GM18868 (cell line): ENCODE results near the gene C4orf50.
A peak's percentile ranks its signal among the peaks of the same experiment; 100 is the strongest.
"Not testable (repeated sequence)": the region's sequence is repeated elsewhere in the genome, so short reads cannot be mapped to it uniquely, and the experiment has no call there.

Source experiments
- ATAC-seq: cut with Tn5 transposase; IDR thresholded peaks from one replicate; pipeline ENCODE4 v1.9.1; 2021; ENCODE audit warnings: mild to moderate bottlenecking, moderate library complexity; ENCODE audit not compliant: unreplicated experiment

C4orf50 gene

DNA sequence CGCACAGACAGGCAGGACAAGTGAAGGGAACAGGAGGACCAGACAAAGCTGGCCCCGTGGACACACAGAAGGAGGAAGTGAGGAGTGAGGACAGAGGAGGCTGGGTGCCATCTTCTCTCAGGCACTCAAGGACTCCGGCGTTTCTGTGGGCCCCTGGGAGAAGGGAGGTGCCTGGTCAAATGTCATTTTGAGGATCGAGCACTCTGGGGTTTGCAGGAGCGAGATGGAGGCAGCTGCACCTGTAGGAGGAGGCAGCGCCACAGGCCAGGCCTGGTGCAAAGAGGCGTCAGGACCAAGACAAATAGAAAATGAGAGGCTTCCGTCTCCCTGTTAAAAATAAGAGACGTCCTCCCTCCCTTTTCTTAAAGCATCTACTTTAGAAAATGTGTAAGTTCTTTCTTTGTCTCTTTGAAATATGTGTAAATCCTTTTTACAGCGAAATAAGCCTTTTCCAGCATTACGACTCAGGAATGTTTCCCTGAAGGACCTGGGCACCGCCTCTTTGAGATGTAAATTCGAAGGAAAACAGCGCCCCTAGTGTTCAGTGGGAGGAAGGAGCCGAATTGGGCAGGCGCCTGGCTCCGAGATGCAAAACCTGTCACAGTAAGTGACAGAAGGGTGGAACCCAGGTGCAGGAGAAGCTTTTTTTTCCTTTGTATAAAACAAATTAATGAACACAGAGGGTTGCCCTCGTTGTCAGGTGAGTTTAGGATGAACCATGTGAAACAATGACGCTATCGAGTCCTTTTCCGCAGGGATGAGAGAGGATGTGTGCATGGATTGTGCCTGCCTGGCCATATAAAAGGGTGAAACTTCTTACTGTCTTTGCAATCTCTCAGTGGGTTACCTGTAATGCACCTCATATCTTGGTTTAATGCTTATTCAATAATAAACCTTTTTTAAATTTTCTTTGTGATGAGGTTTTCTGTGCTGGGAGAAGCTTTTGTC, 1.4 kb upstream of the C4orf50 start:
- no peak for ATAC-seq

DNA sequence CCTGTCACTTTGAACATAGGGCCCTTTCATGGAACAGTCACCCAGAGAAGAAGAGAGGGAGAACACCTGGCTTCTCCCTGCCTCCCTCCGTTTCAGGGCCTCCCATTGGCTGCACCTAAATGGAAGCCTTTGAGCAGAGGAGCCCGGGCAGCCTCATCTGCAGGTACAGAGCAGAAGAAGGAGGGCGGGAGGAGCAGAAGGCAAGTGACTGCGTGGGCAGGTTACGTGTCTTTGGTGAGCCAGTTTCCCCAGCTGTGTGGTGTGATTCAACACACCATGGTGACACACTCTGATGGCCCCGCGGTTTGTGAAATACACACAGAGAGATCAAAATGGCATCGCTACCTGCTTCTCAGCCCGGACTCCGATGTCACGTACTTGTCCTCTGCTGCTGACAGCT, 431 bp downstream of the C4orf50 start:
- no peak for ATAC-seq

DNA sequence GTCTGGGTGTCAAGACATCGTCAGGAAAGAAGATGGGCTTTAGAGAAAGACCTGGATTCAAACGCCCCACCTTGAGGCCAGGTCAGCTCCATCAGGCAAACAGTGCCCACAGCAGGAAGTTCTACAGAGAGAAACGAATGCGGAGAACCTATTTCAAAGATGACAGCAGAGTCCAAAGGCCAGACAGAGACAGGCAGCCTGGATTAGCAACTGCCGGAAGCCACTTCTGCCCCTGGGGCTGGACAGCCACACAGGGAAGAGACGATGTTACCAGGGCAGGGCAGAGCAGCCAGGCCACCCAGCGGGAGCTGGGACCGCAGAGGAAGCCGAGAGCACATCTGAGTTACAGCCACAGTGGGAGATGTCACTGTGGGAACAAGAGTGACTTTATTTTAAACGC, 1.2 kb downstream of the C4orf50 start:
- no peak for ATAC-seq

DNA sequence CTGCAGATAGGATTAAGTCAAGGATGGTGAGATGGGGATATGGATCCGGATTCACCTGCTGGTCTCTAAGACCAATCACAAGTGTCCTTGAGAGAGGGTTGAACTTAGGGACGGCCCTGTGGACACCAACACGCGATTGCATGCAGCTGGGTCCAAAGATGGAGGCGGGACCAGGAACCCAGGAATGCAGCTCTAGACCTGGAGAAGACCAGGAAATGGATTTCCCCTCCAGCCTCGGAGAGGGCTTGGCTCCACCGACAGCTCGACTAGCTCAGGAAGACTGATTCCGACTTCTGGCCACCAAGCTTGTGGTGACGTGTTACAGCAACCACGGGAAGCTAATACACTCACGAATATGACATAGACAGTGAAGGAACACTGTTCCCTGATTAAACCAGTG, 4.7 kb downstream of the C4orf50 start:
- ATAC-seq, result no peak

DNA sequence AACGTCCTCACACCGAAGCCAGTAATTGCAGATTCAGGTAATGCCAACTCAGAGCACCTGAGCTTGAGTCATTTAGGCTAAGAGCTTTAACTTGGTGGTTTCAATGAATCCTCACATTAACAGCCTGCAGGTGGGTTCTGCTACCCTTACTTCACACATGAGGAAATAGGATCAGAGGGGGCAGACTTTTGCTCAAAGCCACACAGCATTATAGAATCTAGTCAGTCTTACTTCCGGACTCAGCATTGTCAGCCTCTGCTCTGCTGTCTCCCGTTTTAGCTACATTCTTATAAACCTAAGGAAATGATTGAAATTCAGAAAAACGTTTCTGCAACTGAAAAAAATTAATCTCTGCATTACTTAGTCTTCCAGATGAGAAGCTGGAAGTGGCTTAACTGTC, 6.0 kb downstream of the C4orf50 start:
- ATAC-seq, result no peak

DNA sequence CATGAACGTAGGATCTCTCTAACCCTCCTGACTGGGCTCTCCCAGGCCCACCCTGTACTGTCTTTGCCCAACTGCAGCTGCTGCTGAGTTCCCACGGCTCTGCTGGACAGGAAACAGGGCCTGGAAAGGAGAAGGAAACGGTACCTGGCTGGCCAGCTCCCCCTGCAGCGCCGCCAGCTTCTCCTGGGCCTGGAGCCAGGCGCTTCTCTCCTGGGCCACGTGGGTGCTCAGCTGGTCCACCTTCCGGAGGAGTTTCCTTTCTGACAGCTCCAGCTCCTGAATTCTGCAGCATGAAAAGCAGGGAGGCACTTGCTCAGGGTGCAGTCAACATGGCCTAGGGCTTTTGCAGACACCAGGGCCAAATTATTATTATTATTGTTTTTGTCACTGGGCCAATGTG, 6.5 kb downstream of the C4orf50 start:
- ATAC-seq, result no peak

DNA sequence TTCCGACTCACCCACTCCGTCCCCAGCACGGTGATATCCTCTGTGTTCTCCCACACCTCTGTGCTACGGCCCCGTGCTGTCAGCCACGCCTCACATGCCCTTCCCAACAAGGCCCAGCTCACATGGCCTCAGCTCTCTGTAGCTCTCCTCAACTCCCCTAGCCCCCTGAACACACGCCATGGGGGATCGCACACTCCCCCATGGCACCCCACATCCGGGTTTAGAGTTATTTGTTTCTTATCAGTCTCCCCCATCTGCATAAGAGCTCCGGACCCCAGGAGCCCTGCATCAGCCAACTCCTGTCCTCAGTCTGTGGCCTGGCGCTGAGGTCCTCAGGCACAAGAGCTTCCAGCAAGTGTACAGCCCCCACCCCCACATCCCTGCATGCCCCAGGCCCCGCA, 7.0 kb downstream of the C4orf50 start:
- no peak for ATAC-seq

DNA sequence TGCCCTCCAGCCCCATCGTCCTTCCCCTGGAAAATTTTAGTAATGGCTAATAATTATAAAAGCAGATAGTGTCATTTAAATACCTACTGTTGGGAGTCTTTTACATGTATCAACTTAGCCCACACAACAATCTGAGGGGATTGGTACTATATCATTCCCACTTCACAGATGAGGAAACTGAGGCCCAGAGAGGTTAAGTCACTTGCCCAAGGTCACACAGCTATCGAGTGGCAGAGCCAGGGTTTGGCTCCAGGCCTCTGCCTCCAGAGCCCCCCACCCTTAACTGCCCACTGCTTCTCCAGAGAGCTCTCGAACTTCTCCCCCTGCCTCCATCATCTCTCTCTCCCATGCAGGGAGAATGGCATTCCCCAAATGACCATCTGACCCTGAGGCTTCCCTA, 7.4 kb downstream of the C4orf50 start:
- no peak for ATAC-seq

DNA sequence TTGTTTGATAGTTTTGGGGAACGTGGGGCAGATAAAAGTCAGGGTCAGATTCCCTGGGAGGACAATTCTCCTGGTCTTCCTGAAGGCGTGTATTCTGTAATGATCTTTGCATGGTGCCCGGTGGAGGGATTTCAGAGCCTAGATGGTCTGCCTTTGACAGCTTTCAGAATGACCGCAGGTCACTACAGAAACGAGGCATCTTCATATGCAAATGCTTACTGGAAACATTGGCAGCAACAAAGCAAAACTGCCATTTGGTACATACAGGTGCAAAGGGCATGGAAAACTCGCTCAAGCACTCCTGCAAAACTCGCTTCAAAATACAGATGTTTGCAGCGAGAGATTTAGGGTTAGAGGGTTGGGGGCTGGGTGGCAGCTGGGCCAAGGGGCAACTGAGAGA, 8.8 kb downstream of the C4orf50 start:
- no peak for ATAC-seq

DNA sequence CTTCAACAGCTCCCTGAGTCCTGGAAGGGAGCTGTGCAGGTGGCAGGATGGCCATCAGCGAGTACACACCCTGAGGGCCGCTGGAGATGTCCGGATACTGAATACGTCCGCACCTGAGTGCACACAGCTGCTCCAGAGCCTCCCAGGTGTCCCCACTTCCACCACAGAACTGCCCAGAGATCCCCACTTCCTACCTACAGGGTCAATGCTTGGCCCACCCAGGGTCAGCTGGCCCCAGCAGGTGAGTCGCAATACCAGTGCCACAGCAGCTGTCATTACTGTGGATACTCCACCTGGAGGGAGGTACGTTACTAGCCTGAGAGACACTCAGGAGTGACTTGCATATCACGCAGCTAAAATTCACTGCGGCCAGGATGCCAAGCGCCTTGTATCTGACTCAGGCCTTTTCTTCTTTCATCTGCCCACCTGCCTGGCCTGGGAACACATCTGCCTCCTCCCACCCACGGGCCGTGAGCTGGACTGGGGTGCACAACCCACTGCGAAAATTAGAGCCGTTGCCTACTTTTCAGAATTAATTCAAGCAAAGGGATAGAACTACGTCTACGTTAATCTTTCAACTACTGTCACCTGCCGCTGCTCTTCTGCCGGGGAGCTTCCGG, 9.4 kb downstream of the C4orf50 start:
- ATAC-seq, result no peak

DNA sequence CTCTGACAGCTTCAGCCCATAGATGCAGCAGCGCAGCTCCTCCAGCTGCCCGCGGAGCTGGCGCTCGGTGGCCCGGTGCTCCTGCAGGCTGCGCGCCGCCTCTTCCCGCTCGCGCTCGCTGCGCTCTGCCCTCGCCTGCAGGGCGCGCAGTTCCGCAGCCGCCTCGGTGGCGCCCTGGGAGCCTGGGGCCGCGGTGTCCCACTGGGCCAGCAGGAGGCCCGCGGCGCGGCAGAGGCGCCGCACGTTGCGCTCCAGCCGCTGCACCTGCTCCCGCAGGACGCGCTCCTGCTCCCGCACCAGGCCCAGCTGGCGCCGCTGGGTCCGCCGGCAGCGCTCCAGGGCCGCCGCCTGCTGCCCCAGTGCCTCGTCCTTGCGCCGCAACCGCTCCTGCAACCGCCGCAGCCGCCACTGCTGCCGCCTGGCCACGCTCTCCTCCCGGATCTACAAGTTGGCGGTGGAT, 10.1 kb downstream of the C4orf50 start:
- ATAC-seq, result no peak

DNA sequence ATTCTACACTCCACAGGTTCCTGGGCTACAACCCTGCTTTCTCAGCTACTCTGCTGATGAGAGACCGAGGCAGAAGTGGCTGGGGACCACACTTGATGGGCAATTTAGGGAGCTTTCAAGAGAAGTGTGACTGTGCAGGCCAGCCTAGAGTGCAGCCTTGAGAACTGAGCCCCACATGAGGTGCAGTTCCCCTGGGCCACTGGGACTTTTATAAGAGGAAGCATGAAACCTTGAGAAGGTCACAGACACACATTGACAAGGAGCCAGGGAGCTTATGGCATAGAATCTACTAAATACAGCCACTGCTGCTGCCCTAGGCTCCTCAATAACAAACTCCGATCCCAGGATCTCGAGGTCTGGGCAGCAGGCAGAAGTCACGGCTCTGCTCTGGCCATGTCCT, 13.1 kb downstream of the C4orf50 start:
- ATAC-seq, result no peak

DNA sequence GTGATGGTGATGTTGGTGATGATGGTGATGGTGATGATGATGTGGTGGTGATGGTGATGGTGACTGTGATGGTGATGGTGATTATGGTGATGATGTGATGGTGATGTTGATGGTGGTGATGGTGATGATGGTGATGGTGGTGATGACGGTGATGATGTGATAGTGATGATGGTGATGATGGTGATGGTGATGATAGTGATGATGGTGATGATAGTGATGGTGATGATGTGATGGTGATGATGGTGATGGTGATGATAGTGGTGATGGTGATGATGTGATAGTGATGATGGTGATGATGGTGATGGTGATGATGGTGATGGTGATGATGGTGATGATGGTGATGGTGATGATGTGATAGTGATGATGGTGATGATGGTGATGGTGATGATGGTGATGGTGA, 14.7 kb downstream of the C4orf50 start:
- not testable (repeated sequence) for ATAC-seq

DNA sequence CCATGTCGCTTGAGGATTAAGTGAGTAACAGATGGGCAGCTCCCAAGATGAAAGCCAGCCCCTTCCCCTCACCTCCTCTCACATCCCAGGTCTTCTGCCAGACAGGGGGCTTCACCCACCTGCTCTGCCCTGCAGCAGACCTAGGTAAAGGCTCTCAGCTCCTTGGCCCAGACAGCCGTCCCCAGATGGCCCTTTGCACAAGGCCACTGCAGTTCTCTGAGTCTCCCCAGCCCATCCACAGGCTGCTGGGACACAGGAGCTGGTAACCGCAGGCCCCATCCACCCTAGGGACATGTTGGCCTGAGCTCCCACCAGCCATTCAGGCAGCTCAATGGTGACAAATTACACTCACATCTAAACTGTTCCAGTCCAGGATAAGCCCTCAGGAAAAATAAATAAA, 15.3 kb downstream of the C4orf50 start:
- ATAC-seq, result no peak

DNA sequence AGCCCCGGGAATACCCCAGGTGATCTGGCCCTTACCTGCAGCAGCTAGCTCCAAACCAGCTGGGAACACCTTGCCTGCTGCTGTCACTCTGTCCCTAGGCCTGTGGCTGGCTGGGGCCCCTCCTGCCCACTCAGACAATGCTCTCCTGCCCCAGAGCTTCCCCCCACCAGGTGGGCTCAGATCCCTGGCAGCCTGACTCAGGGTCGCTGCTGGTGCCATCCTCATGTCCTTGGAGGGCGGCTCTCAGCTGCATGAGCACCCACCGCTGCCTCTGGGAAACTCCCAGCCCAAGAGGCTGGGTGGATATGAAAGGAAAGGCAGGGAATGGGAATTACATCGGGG, 15.8 kb downstream of the C4orf50 start:
- no peak for ATAC-seq

DNA sequence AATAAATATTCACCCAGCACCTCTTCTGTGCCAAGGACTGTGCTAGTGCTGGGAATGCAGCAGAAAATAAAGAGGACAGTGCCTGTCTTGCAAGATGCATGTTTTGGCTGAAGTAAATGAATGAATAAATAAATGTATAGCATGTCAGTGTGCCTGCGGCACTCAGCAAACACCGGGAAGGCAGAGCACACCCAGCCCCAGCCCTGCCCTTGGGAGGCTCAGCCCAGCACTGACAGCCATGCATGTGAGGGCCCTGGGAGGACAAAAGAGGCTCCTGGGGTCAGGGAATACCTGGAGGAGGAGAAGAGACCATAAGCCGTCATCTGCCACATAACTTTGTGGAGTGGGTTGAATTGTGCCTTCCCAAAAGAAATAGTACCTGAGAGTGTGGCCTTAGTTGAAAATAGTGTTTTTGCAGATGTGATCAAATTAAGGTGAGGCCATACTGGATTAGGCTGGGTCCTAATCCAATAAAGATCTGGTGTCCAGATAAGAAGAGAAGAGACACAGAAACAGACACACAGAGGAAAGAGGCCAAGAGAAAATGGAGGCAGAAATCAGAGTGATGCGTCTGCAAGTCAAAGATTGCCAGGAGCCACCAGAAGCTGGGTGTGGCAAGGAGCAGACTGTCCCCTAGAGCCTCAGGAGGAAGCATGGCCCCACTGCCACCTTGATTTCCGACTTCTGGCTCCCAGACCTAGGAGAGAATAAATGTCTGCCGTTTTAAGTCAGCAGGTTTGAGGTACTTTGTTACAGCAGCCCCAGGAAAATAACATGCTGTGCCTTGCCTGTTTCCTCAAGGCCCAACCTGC, 16.3 kb downstream of the C4orf50 start:
- ATAC-seq, result no peak

DNA sequence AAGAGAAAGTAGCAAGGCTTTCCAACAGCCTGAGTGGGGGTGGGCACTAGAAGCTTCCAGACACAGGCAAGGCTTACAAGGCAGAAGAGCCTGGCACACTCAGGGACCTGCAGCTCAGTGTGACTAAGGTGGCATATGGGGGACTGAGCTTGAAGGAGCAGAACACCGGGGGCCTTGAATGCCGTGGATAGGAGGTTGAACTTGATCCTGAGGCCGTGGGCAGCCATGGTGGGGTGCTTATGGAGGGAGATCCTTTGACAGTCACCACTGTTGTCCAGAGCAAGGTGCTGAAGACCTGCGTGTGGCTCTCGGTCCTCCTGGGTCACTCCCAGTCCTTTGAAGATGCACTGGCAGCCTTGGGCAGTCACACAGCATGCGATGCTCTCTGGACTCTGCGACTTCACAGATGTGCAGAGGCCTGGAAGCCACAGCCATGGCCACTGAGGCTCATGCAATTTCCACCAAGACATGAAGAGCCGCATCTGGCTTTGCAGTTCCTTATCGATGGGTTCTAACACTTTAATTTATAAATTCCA, 18.3 kb downstream of the C4orf50 start:
- no peak for ATAC-seq

DNA sequence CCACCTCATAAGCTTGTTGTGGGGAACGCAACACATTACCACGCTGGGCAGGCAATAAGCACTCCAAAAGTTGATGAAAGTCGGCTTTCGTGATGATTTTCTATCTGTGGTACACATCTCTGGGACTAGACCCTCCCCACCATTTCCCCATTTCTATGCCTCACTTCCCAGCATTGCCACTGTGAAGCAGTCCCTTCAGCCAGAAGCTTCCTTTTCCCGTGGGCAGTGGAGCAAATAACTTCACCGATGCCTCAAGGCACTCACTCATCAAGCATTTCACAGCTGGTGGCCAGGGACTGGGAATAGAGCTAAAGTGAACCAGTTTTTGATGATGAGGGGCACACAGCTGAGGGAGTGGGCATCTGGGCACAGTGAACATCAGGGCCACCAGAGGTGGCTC, 18.9 kb downstream of the C4orf50 start:
- no peak for ATAC-seq

DNA sequence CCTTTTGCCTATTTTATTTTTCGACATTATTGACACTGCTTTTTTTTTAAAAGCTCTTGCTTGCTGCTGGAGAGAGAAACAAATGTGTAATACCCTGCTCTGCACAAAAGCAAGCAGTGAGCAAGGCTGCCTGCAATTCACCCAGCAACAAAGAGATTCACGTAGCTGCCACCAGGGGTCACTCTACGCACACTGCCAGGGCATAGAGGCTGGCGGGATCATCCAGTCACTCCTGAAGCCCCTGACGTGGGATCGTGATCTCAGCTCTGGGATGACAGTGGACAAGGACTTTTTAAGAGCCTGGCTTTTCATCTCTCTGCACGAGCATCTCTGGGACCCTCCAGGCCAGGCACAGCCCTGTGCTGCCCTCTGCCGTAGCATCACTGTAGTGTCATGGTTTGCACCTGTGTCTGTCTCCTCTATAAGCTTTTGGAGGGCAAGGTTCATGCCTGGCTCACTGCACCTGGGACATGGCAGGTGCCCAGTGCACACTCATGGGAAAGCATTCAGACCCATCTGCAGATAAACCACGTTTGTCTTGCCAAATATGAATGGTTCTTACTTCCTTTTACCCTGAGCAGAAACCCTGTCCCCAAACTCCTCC, 19.8 kb downstream of the C4orf50 start:
- peak; percentile 79 for ATAC-seq

DNA sequence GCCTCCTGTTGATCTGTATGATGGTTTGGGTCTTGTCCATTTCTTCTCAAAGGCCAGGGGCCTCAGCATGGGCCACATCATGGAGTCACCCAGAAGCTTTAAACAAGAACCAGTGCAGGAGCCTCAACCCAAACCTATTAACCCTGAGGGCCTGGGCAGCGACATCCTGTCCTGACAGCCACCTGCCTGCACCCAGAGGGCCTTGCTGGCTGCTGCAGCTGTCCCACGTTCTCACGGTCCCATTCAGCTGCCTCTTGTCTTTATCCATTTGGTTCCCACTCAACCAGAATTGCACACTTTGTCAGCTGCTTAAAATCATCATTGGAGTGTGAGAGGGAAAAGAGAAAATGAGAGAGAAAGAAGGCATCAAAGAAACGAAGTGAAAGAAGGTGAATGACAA, 21.6 kb downstream of the C4orf50 start:
- no peak for ATAC-seq
